ENCODE results near the gene MT1X. TPM values are rescaled to one million over a fixed set of nuclear protein-coding genes. Genes with fewer than 3 reads are reported as not detected.

MT1X gene
- total RNA-seq, 4 donors from 2014 or later = 7.4 to 201 (median 66.3) TPM

DNA sequence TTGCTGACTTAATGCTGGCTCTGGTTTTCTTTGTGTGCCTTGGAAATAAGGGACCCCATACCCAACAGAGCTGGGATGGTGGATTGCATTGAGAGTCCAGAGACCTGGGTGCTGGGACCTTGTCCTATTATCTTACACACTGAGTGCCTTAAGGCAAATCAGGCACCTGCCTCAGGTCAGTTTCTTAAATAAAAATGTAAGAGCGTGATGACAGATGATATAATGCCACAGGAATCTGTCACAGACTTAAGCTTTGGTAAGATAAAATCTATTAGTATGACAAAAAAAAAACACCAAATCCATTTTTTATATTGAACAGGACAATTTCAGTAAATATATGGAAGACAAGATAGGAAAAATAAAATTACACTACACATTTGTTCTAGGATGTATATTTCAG lies 42.2 kb upstream of the MT1X start:
- Histone ChIP-seq H3K36me3 (no peaks in the 10 kb centered on the region), H3K27me3 (peaks cover 0 to 12% of the 10 kb centered on the region in 2 donors), H3K27ac (no peak overlapping the region), H3K9me3 (no peaks in the 10 kb centered on the region), H3K4me1 (peaks cover 0 to 4% of the 10 kb centered on the region in 2 donors), H3K4me3 (no peak overlapping the region)
- intact Hi-C loops (cut with DNase I; ENCODE audit: low total_unique reads) = no loop called here
- no peak for DNase-seq
- TF ChIP-seq, protein P1, sequence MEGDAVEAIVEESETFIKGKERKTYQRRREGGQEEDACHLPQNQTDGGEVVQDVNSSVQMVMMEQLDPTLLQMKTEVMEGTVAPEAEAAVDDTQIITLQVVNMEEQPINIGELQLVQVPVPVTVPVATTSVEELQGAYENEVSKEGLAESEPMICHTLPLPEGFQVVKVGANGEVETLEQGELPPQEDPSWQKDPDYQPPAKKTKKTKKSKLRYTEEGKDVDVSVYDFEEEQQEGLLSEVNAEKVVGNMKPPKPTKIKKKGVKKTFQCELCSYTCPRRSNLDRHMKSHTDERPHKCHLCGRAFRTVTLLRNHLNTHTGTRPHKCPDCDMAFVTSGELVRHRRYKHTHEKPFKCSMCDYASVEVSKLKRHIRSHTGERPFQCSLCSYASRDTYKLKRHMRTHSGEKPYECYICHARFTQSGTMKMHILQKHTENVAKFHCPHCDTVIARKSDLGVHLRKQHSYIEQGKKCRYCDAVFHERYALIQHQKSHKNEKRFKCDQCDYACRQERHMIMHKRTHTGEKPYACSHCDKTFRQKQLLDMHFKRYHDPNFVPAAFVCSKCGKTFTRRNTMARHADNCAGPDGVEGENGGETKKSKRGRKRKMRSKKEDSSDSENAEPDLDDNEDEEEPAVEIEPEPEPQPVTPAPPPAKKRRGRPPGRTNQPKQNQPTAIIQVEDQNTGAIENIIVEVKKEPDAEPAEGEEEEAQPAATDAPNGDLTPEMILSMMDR (IDR thresholded peaks at IDR 0.05) = no peak
- no peak for TF ChIP-seq POLR2A (IDR thresholded peaks at IDR 0.05)

DNA sequence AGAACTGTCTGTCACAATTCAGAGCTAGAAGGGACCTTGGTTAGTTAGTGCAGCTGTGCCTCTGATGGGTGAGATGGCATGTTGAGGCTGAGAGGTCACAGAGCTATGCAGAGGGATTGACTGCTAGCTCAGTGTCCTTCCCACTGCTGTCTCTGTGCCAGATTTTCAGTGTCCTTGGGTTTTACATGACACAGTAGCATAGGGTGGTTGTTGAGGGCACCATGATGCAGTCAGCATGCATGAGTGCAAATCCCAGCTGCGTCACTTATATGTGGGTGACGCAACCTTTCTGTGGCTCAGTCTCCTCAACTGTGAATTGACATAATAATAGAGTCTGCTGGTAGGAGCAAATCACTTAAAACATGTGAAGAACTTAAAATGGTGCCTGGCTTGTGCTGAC lies 41.1 kb upstream of the MT1X start:
- no peak for DNase-seq
- intact Hi-C loops (cut with DNase I; ENCODE audit: low total_unique reads) = no loop called here
- no peak overlapping the region for H3K27ac ChIP-seq

GRCh38 chr16:56643080-56643778 lies 39.0 kb upstream of the MT1X start:
- Histone ChIP-seq H3K27ac (no peak overlapping the region), H3K9me3 (no peaks in the 10 kb centered on the region), H3K4me1 (no peaks in the 10 kb centered on the region), H3K4me3 (peak overlapping the region; percentile 22 to 26), H3K36me3 (no peaks in the 10 kb centered on the region), H3K27me3 (peaks cover 3% of the 10 kb centered on the region in 2 donors)
- TF ChIP-seq POLR2A (IDR thresholded peaks at IDR 0.05) = no peak
- TF ChIP-seq, protein P1 (IDR thresholded peaks at IDR 0.05) = peak; percentile 23 to 40 (median 33)
- peak; percentile 36 to 58 for DNase-seq
- intact Hi-C loops (cut with DNase I; ENCODE audit: low total_unique reads) = no loop called here

More for the DNA sequence above, 41.1 kb upstream of the MT1X start:
- Histone ChIP-seq H3K36me3 (no peaks in the 10 kb centered on the region), H3K27me3 (peaks cover 0 to 6% of the 10 kb centered on the region in 2 donors), H3K4me1 (no peaks in the 10 kb centered on the region), H3K9me3 (no peaks in the 10 kb centered on the region), H3K4me3 (no peak overlapping the region)
- TF ChIP-seq, protein P1 (IDR thresholded peaks at IDR 0.05) = no peak
- TF ChIP-seq POLR2A (IDR thresholded peaks at IDR 0.05) = no peak

DNA sequence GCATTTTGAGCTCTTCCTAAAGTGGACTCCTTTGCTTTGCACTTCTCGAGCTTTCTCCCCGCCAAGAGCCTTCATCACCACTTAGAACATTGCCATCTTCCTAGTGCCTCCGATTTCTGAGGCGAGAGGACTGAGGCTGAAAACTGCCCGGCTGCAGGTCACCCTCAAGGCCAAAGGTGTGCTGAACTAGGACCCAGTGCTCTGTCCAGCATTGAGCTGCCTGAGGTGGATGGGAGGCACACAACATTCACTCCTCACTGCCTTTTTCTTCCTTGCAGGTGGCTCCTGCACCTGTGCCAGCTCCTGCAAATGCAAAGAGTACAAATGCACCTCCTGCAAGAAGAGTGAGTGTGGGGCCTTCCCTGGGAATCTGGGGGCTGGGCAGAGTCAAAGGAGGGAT lies 38.4 kb upstream of the MT1X start:
- H3K9me3 ChIP-seq = no peaks in the 10 kb centered on the region
- H3K27ac ChIP-seq = no peak overlapping the region
- no peaks in the 10 kb centered on the region for H3K4me1 ChIP-seq
- peak overlapping the region in 1 of 2 donors; percentile 26 for H3K4me3 ChIP-seq
- H3K27me3 ChIP-seq = peaks cover 1 to 3% of the 10 kb centered on the region in 2 donors
- no peaks in the 10 kb centered on the region for H3K36me3 ChIP-seq
- TF ChIP-seq POLR2A (IDR thresholded peaks at IDR 0.05) = no peak
- TF ChIP-seq, protein P1 (IDR thresholded peaks at IDR 0.05) = no peak
- intact Hi-C loops (cut with DNase I; ENCODE audit: low total_unique reads) = no loop called here
- DNase-seq = no peak

GRCh38 chr16:56645311-56645710 lies 37.0 kb upstream of the MT1X start:
- H3K27me3 ChIP-seq = peaks cover 0 to 3% of the 10 kb centered on the region in 2 donors
- H3K9me3 ChIP-seq = no peaks in the 10 kb centered on the region
- TF ChIP-seq, protein P1 (IDR thresholded peaks at IDR 0.05) = no peak
- no peak for TF ChIP-seq POLR2A (IDR thresholded peaks at IDR 0.05)
- H3K4me1 ChIP-seq = no peaks in the 10 kb centered on the region
- intact Hi-C loops (cut with DNase I; ENCODE audit: low total_unique reads) = no loop called here
- H3K4me3 ChIP-seq = no peak overlapping the region
- DNase-seq = no peak
- H3K27ac ChIP-seq = no peak overlapping the region
- H3K36me3 ChIP-seq = no peaks in the 10 kb centered on the region
